Stimulated activated CD4-positive, alpha-beta T cell treated with anti-CD3 and anti-CD28 coated beads, TNF-alpha, amount 100 ng/mL, for 48 hours (primary cell): ENCODE results near the gene RNU1-2.
"Not testable (repeated sequence)": the region's sequence is repeated elsewhere in the genome, so short reads cannot be mapped to it uniquely, and the experiment has no call there.

Source experiments
- DNase-seq, 3 donors: peaks; one replicate each; pipeline ENCODE4 v3.0.0-alpha.2; 2020; ENCODE audit warnings: low read depth in 3 of 3

RNU1-2 gene

DNA sequence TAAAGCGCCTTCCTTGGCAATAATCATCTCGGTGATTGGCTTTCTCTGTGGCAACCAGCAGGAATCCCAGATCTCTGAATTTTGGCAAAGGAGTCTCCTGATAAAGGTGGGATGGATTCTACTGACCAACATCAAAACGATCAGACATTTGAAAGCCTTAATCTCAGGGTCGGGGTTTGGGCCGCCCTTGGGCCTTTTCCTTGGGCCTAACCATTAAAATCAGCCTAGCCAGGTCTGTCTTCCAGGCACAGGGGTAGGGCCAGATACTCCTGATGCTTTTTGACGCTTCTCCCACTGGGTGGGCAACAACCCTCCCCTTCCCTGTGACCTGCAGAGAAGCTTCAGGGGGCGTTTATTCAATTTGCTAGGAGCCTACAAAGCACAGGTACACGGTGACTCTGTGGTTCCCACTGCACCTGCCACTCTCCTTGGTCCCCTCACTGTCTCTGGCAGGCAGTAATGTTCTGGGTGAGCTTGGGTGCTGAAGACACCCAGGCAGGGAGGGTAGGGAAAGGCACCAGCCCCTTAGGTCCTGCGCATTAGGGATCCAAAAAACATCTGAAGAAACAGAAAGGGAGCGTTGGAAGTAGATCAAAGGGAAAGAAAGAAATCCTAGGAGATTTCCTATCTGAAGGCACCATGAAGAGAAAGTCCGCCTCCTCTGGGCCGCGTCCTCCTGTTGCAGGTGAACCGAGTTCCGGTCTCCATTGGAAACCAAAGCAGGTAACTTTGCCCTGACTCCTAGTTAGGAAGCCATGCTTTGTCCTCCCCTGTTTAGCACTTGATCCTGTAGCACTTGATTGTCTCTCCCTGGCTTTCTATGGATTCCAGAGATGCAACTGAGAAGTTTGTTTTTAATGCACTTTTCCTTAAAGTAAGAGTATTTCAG, 12.3 kb downstream of the RNU1-2 start:
- no peak for DNase-seq

DNA sequence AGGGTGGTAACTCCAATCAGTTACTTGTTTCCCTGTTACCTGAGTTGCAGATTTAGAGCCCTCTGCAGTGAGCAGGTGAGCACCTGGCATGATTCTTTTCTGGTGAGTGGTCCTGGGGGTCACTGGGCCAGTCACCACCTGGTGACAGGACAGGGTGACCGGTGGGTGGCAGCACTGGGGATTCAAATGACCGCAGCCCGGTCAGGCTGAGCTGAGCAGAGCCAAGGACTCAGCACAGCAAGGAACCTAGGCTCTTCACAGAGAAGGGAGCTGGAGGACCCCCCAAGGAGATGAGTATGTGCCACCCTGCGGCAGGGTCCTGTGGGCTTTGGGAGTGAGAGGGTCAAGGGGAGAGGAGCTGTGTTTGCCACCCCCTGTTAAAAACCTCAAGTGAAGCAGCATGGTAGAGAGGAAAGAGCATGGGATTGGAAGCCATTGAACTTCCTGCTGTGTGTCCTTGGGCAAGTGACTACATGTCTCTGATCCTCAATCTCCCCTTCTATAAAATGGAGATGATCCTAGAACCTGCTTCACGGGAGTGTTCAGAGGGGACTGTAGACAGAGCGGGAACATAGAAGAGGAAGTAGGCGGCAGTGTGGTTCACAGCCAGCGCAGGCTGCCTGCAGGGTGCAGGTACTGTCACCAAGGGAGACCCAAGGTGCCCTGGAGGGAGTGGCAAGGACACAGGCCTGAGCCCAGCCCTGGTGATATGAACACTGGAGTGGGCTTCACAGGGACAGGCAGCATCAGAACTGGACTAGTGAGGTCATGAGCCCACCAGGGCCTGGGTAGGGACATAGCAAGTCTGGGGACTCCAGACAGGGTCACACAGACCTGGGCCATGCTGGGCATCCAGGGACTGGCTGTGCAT, 16.3 kb downstream of the RNU1-2 start:
- DNase-seq = not testable (repeated sequence)

DNA sequence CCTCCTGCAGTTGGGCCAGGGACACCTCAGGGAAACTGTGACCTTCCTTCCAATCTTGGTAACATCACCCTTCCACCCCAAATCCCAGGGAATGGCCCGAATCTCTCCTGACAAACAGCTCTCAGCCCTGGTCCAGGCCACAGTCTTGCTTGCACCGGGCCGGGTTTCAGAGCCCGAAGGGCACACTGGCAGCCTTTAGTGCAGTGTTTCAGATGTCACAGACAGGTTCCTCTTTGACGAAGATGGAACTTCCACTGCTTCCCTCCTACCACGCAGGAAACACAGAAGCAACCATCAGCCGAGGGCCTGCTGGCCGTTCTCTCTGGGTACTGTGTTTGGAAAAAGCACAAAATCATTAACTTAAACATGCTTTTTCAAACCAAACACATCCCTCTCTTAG, 17.0 kb downstream of the RNU1-2 start:
- not testable (repeated sequence) for DNase-seq

- no peak for DNase-seq
Measured at GRCh38 chr1:16913181-16913832, 17.5 kb downstream of the RNU1-2 start.

- DNase-seq = peak; percentile 90 to 95 (median 95)
Measured at GRCh38 chr1:16913833-16914662, 18.3 kb downstream of the RNU1-2 start.

DNA sequence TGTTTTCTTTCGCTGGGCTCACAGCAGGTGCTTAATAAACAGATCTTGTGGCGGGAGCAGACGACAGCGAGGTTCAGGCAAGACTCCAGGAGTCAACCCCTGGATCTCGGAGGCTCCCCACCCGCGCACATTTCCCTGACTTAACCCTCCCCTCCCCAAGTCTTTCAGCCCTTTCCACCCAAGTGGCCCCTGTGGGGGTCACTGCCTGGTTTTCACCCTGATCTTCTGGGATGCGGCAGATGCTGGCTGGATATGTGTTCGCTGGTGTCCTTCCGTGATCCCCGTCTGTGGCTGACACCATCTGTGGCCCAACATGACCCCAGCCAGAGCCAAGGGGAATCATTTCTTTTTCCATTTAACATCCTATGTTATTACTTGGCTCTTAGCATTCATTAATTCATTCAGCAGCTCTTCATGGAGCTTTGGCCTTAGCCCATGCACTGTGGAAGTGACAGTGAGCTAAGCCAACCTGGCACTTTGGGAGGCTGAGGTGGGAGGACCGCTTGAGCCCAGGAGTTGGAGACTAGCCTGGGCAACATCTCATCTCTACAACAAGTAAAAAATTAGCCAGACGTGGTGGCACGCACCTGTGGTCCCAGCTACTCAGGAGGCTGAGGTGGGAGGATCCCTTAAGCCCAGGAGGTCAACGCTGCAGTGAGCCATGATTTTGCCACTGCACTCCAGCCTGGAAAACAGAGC, 19.3 kb downstream of the RNU1-2 start:
- DNase-seq = not testable (repeated sequence)

DNA sequence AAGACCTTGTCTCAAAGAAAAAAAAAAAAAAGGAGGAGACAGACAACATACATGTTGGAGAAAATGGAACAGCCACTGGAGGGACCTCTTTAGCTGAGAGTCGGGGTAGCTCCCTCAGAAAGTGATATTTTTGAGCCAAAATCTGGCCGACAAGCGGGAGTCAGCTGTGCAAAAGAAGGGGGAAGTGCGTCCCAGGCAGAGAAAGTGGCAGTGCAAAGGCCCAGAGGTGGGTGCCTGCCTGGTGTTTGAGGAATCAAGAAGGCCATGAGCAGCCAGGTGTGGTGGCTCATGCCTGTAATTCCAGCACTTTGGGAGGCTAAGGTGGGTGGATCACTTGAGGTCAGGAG, 19.8 kb downstream of the RNU1-2 start:
- DNase-seq = no peak

DNA sequence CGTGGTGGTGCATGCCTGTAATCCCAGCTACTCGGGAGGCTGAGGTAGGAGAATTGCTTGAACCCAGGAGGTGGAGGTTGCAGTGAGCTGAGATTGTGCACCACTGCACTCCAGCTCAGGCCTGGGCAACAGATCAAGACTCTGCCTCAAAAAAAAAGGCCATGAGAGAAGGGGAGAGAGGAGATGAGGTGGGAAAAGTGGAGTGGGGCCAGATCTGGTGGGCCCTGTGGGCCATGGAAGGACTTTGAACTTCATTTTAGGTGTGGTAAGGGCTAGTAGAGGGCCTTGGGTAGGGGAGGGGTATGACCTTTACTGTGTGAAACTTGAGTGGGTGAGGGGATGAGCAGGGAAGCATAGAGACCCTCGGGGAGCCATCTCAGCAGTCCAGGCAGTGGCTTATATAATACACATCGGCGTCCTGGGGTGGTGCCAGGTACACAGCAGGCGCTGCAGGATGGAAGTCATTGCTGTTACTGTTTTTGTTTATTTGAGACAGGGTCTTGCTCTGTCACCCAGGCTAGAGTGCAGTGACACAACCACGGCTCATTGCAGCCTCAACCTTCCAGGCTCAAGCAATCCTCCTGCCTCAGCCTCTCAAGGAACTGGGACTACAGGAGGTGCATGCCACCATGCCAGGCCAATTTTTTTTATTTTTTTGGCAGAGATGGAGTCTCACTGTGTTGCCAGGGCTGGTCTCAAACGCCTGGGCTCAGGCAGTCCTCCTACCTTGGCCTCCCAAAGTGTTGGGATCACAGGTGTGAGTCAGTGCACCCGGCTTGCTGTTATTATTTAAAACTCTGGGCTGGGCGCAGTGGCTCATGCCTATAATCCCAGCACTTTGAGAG, 20.5 kb downstream of the RNU1-2 start:
- DNase-seq = not testable (repeated sequence)

GRCh38 chr1:16918371-16918770, 22.6 kb downstream of the RNU1-2 start:
- no peak for DNase-seq

- not testable (repeated sequence) for DNase-seq
Measured at GRCh38 chr1:16918936-16919665, 23.3 kb downstream of the RNU1-2 start.

- no peak for DNase-seq
Measured at GRCh38 chr1:16920951-16921350, 25.2 kb downstream of the RNU1-2 start.

DNA sequence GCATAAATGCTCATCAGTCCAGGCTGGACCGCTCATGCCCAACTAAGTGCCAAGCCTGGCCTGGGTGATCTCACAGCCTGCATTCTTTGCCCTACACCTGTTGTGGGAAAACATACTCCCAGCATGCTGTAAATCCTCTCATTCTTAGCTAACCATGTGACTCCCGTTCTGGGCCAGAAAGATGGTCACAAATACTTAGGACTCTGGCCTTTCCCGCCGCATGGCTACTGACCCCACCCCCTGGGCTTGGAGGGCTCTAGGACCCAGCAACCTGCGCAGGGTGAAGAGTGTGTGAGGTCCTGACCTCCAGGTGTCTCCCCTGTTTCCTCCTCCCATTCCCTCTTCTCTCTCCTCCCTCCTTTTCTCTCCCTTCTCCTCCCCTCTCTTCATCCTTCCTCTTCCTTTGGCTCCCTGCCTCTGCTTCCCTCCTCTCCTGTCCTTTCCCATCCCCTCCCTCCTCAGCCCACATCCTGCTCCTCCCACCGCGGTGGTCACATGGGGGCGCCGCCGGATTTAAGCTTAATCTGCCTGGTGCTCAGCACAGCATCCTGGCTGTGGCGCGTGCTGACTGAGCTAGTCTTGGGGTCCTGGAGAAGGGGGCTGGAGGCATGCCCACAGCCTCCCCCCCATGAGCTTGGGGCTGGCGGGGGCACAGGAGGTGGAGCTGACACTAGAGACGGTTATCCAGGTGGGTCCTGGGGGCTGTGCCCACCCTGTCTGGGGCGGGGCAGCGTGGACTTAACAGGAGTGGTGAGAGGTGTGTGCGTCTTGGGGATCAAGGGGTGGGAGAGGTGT, 25.8 kb downstream of the RNU1-2 start, which contains the start of gene CROCC:
Gene CROCC, plus strand, starts transcription at position 541 of the 795 bp plus-strand sequence. Its CDS starts 88 bp downstream, at position 629.
- peak in 1 of 3 donors; percentile 45 for DNase-seq

- DNase-seq = no peak
Measured at GRCh38 chr1:16922466-16922865, 26.7 kb downstream of the RNU1-2 start.

DNA sequence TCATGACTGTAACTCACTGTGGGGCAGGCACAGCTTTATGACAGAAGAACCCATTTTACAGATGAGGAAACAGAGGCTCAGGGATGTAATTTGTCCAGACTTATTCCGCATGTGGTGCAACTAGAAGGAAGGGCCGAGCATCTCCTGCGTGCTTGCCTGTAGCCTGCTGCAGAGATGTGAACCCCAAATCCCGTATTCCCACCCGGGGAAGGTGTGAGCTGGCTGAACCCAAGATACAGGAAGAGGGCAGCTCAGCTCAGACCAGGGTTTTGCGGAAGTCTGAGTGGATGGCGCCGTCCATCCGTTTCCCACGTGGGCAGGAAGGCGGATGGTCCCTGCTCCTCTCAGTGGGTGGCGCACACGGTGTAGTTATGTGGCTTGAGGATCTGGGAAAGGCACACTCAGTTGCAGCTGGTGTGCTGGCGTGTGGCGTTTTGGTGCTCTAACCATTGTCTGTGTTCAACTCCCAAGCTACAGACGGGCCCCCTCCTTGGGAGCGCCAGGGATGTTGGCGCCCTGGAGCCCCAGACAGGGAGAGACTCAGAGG, 27.2 kb downstream of the RNU1-2 start:
- DNase-seq = no peak

DNA sequence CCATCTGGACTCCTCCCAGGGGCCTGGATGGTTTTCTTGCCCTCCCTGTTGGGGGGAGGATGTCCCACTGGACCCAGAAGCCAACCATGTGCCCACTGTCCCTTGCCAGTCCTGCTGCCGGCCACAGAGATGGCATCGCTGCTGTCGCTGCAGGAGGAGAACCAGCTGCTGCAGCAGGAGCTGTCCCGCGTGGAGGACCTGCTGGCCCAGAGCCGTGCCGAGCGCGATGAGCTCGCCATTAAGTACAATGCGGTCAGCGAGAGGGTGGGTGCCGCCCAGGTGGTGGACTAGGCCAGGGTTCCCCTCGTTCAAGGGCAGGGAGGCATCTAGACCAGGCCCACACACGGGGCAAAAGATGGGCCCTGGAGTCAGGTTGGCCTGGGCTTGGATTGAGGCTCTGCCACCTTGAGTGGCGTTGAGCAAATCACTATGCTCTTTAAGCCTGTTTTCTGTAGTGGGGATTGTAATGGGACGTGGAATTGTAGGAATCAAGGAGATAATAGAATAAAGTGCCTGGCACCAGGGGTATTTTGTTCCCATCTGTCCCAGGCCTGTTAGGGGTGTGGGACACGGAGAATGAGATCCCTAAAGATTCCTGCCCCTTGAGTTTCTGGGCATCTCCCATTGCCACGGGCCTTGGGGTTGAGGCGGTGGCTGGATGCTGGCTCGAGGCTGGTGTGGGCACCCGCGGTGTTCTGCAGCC, 28.6 kb downstream of the RNU1-2 start:
- DNase-seq = no peak

DNA sequence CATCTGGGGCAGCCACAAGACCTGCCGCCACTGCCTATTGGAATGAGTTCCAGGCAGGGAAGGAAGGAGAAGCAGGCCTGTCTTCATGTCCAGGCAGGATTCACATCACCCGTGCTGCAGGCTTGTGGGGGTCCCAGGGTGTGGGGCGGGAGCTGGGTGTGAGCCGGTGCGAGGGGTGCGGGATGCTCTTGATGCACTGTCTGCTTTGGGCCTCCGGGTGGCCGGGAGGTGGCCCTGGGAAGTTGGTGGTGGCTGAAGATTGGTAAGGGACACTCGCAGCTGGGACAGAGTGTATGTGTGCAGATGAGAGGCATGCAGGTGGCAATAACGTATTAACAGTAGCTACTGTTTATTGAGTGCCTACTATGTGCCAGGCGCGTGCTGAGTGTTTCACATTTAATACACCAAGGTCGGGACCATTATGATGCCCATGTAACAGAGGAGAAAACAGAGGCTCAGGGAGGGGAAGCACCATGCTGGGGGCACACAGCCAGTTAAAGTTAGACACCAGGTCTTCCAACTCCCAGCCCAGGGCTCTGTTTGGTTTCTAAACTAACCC, 29.2 kb downstream of the RNU1-2 start:
- no peak for DNase-seq
